H1 (cell line): ENCODE measurements around the gene PCNX3. TPM values are rescaled to one million over a fixed set of nuclear protein-coding genes. Genes with fewer than 3 reads are reported as not detected.

Experiments used
- CTCF ChIA-PET: fragments of 300-600 bp; sonication (Branson Sonifier 250); formaldehyde crosslinking; loops from one replicate; lab custom pipeline; 2021; ENCODE audit not compliant: partially characterized antibody; lab: Charles Lee
- POLR2A ChIA-PET: fragments of 300-600 bp; sonication (Branson Sonifier 250); formaldehyde crosslinking; loops from one replicate; lab custom pipeline; 2021; ENCODE audit warnings: inconsistent platforms; ENCODE audit not compliant: partially characterized antibody; lab: Charles Lee
- DNase-seq, 2 experiments: peaks; one replicate each; pipeline versions ENCODE4 v3.0.0 to v3.0.0-alpha.2; 2010 to 2022; ENCODE audit warnings: low spot score in 2 of 2, low read depth in 1 of 2, mixed read lengths in 1 of 2
- FAIRE-seq: peaks from 2 replicates; lab custom pipeline; 2011; peaks lifted over from hg19 to GRCh38; lab: Jason Lieb, UNC
- H2AFZ ChIP-seq: 2 replicates; pipeline ENCODE4 v1.8.1; 2012; ENCODE audit warnings: low read length, inconsistent platforms
- H2AK5ac ChIP-seq: 2 replicates; pipeline ENCODE4 v1.6.1; 2013; ENCODE audit warnings: low read depth, low read length
- H2BK120ac ChIP-seq: replicated peaks from 2 replicates; pipeline ENCODE3; 2013; ENCODE audit warnings: low read depth, low read length, inconsistent platforms
- H2BK12ac ChIP-seq: 2 replicates; pipeline ENCODE4 v1.6.1; 2013; ENCODE audit warnings: low read depth, low read length
- H2BK15ac ChIP-seq: 2 replicates; pipeline ENCODE4 v1.6.1; 2013; ENCODE audit warnings: low read length
- H2BK20ac ChIP-seq: 2 replicates; pipeline ENCODE4 v1.6.1; 2013; ENCODE audit warnings: low read length
- H2BK5ac ChIP-seq: 2 replicates; pipeline ENCODE4 v1.6.1; 2013; ENCODE audit warnings: low read depth, low read length
- H3K14ac ChIP-seq: 2 replicates; pipeline ENCODE4 v1.6.1; 2013; ENCODE audit warnings: inconsistent platforms; ENCODE audit not compliant: insufficient read length
- H3K18ac ChIP-seq: 2 replicates; pipeline ENCODE4 v1.6.1; 2013; ENCODE audit warnings: low read length; ENCODE audit errors: extremely low read depth
- H3K23ac ChIP-seq: 2 replicates; pipeline ENCODE4 v1.6.1; 2013; ENCODE audit warnings: inconsistent platforms; ENCODE audit not compliant: insufficient read length
- H3K23me2 ChIP-seq: 2 replicates; pipeline ENCODE4 v1.6.1; 2013; ENCODE audit warnings: low read depth, low read length
- H3K27ac ChIP-seq: 2 replicates; pipeline ENCODE4 v1.6.1; 2011; ENCODE audit warnings: low read depth, low read length, inconsistent platforms
- H3K27me3 ChIP-seq, 4 experiments: replicated peaks in 1 of 4; 1 replicate in 1 of 4; 2 replicates in 3 of 4; pipeline versions ENCODE4 v1.6.1 to v1.8.1; 2011 to 2013; ENCODE audit warnings: low read length in 3 of 4, mild to moderate bottlenecking in 3 of 4, inconsistent platforms in 2 of 4, mixed read lengths in 2 of 4, moderate library complexity in 1 of 4; ENCODE audit not compliant: control insufficient read depth in 3 of 4, insufficient read depth in 3 of 4; ENCODE audit errors: extremely low read depth in 1 of 4
- H3K36me3 ChIP-seq, 4 experiments: 2 replicates each; pipeline versions ENCODE4 v1.6.1 to v1.8.1; 2011 to 2013; ENCODE audit warnings: mild to moderate bottlenecking in 4 of 4, low read length in 3 of 4, moderate library complexity in 2 of 4, control low read depth in 1 of 4, inconsistent platforms in 1 of 4; ENCODE audit not compliant: insufficient read depth in 4 of 4, control insufficient read depth in 2 of 4
- H3K4ac ChIP-seq: replicated peaks from 2 replicates; pipeline ENCODE3; 2013; ENCODE audit warnings: low read length, low read depth, mixed read lengths, inconsistent platforms; ENCODE audit not compliant: insufficient read length
- H3K4me1 ChIP-seq, 4 experiments: replicated peaks in 1 of 4; 1 replicate in 1 of 4; 2 replicates in 3 of 4; pipeline versions ENCODE4 v1.6.1 to v1.8.1; 2011 to 2013; ENCODE audit warnings: low read length in 3 of 4, inconsistent platforms in 2 of 4, mixed read lengths in 1 of 4; ENCODE audit not compliant: insufficient read depth in 4 of 4, control insufficient read depth in 3 of 4
- H3K4me2 ChIP-seq, 2 experiments: 2 replicates each; pipeline versions ENCODE4 v1.6.1 to v1.8.1; 2011 to 2013; ENCODE audit warnings: low read depth in 2 of 2, low read length in 2 of 2, control low read depth in 1 of 2, inconsistent platforms in 1 of 2, mild to moderate bottlenecking in 1 of 2; ENCODE audit not compliant: insufficient read depth in 1 of 2
- H3K4me3 ChIP-seq, 4 experiments: fragments of 200-600, 300-600 bp in 1 of 4; sonication (generic), shearing (Covaris generic), sonication (Bioruptor Twin) in 1 of 4; 2 replicates each; pipeline versions ENCODE4 v1.5.1 to v1.8.1; 2011 to 2016; ENCODE audit warnings: low read length in 4 of 4, low read depth in 3 of 4, control low read depth in 2 of 4, inconsistent platforms in 2 of 4, mild to moderate bottlenecking in 2 of 4, mixed read lengths in 1 of 4, moderate library complexity in 1 of 4; ENCODE audit not compliant: insufficient read depth in 2 of 4; ENCODE audit errors: extremely low read depth in 1 of 4
- H3K56ac ChIP-seq: replicated peaks from 2 replicates; pipeline ENCODE3; 2013; ENCODE audit warnings: low read depth, mild to moderate bottlenecking, mixed read lengths, low read length, inconsistent platforms; ENCODE audit not compliant: insufficient read length
- H3K79me1 ChIP-seq: 2 replicates; pipeline ENCODE4 v1.6.1; 2013; ENCODE audit warnings: low read depth, low read length, control low read depth
- H3K79me2 ChIP-seq, 2 experiments: 2 replicates each; pipeline versions ENCODE4 v1.6.1 to v1.8.1; 2012 to 2013; ENCODE audit warnings: low read length in 2 of 2, mild to moderate bottlenecking in 2 of 2, inconsistent platforms in 1 of 2; ENCODE audit not compliant: insufficient read depth in 2 of 2, control insufficient read depth in 1 of 2
- H3K9ac ChIP-seq, 4 experiments: replicated peaks in 1 of 4; 1 replicate in 1 of 4; 2 replicates in 3 of 4; pipeline versions ENCODE4 v1.6.1 to v1.8.1; 2011 to 2013; ENCODE audit warnings: low read depth in 3 of 4, low read length in 3 of 4, control low read depth in 2 of 4, mild to moderate bottlenecking in 2 of 4, moderate library complexity in 2 of 4, inconsistent platforms in 1 of 4; ENCODE audit errors: extremely low read depth in 1 of 4
- H3K9me3 ChIP-seq, 2 experiments: 2 replicates each; pipeline versions ENCODE4 v1.6.1 to v1.8.1; 2012 to 2013; ENCODE audit warnings: mild to moderate bottlenecking in 2 of 2, moderate library complexity in 2 of 2, control low read depth in 1 of 2, inconsistent platforms in 1 of 2, low read depth in 1 of 2, low read length in 1 of 2, mixed read lengths in 1 of 2; ENCODE audit not compliant: insufficient read depth in 2 of 2
- H4K20me1 ChIP-seq, 2 experiments: replicated peaks in 1 of 2; 2 replicates each; pipeline versions ENCODE3 to v1.8.1; 2011 to 2013; ENCODE audit warnings: inconsistent platforms in 2 of 2, low read length in 2 of 2, mild to moderate bottlenecking in 1 of 2; ENCODE audit not compliant: insufficient read depth in 2 of 2, control insufficient read depth in 1 of 2
- H4K5ac ChIP-seq: 2 replicates; pipeline ENCODE4 v1.6.1; 2013; ENCODE audit warnings: low read length, low read depth, mixed read lengths, inconsistent platforms; ENCODE audit not compliant: insufficient read length
- H4K8ac ChIP-seq: 2 replicates; pipeline ENCODE4 v1.8.0; 2013; ENCODE audit warnings: mild to moderate bottlenecking, moderate library complexity, low read length, inconsistent platforms; ENCODE audit not compliant: insufficient read depth; ENCODE audit errors: extremely low read depth
- H4K91ac ChIP-seq: replicated peaks from 2 replicates; pipeline ENCODE3; 2013; ENCODE audit warnings: low read length, mixed read lengths, inconsistent platforms; ENCODE audit not compliant: insufficient read length
- CBX5 ChIP-seq: fragments of 300-800, 300-1000 bp; sonication (generic); IDR thresholded peaks from 2 replicates; pipeline ENCODE4 v1.7.1; 2016; ENCODE audit warnings: antibody characterized with exemption, low read length, low read depth
- CTBP2 ChIP-seq: IDR thresholded peaks from 2 replicates; pipeline ENCODE4 v1.7.0; 2011; ENCODE audit warnings: borderline replicate concordance, mild to moderate bottlenecking, moderate library complexity, mixed read lengths, low read length; ENCODE audit not compliant: insufficient read depth, insufficient read length
- E2F6 ChIP-seq: IDR thresholded peaks from 2 replicates; pipeline ENCODE4 v1.6.1; 2012; ENCODE audit warnings: inconsistent platforms
- GABPA ChIP-seq: IDR thresholded peaks from 2 replicates; pipeline ENCODE4 v1.6.1; 2011; ENCODE audit warnings: mild to moderate bottlenecking, low read length, moderate library complexity, borderline replicate concordance; ENCODE audit not compliant: insufficient read depth
- MAFK ChIP-seq: IDR thresholded peaks from 2 replicates; pipeline ENCODE4 v1.6.1; 2012; ENCODE audit warnings: low read depth, mild to moderate bottlenecking, improper control_type of control experiment, low read length
- RAD21 ChIP-seq, 2 experiments: IDR thresholded peaks in 1 of 2; conservative IDR thresholded peaks in 1 of 2; 2 replicates each; pipeline ENCODE4 v1.6.1; 2011; ENCODE audit warnings: low read depth in 2 of 2, low read length in 2 of 2, improper control_type of control experiment in 1 of 2, inconsistent platforms in 1 of 2, mild to moderate bottlenecking in 1 of 2, moderate library complexity in 1 of 2
- RBBP5 ChIP-seq: IDR thresholded peaks from 2 replicates; pipeline ENCODE4 v1.7.1; 2012; ENCODE audit warnings: low read depth, mild to moderate bottlenecking, inconsistent platforms, low read length, moderate library complexity, borderline replicate concordance
- RXRA ChIP-seq: IDR thresholded peaks from 2 replicates; pipeline ENCODE4 v1.6.1; 2011; ENCODE audit warnings: low read depth, mild to moderate bottlenecking, low read length, moderate library complexity; ENCODE audit not compliant: insufficient read depth
- SIRT6 ChIP-seq: IDR thresholded peaks from one replicate; pipeline ENCODE4 v1.7.1; 2012; ENCODE audit warnings: low read length, inconsistent platforms
- SP1 ChIP-seq: IDR thresholded peaks from 2 replicates; pipeline ENCODE4 v1.6.1; 2011; ENCODE audit warnings: low read depth, low read length
- SP4 ChIP-seq: IDR thresholded peaks from 2 replicates; pipeline ENCODE4 v1.6.1; 2012; ENCODE audit warnings: low read length, inconsistent platforms
- WGBS, 2 experiments: shearing (Covaris generic) in 1 of 2; methylation state at CpG; one replicate each; pipeline versions ENCODE4 v1.1.6 to v1.1.7; 2013 to 2015; ENCODE audit warnings: low lambda C conversion rate in 2 of 2, mixed read lengths in 2 of 2, inconsistent platforms in 1 of 2, low coverage in 1 of 2, missing lambda C conversion rate in 1 of 2; ENCODE audit not compliant: insufficient replicate concordance in 2 of 2, insufficient coverage in 1 of 2, insufficient read length in 1 of 2; ENCODE audit errors: extremely low coverage in 1 of 2, missing lambda C conversion rate in 1 of 2; 5-methylcytosine and 5-hydroxymethylcytosine counted together
- polyA plus RNA-seq, 7 experiments: library from polyadenylated mRNA; depleted of rRNA in 3 of 7; stranded (reverse) in 5 of 7; unstranded in 2 of 7; fragments of >200 nt in 5 of 7; fragments of 200-250 nt in 2 of 7; gene quantifications; 1 replicate in 5 of 7; 2 replicates in 1 of 7; 4 replicates in 1 of 7; pipeline versions ENCODE4 v1.2.1 to v1.2.3, GENCODE V29; 2011 to 2013; ENCODE audit warnings: missing spikeins in 2 of 7, mixed read lengths in 2 of 7
- total RNA-seq: library from RNA; stranded (reverse); fragmentation: NEBNext Ultra II Directional; extraction: Animal tissue kit (Norgen Biotek cat#: 25700); gene quantifications from 2 replicates; pipeline ENCODE4 v1.2.1, GENCODE V29; 2021

PCNX3 gene
- total and polyA plus RNA-seq, 2 of the 8 experiments (the other 6 are each of a cell fraction or from before 2014, with no cell fraction given), result 27.2 to 38.8 TPM

GRCh38 chr11:65595543-65596281, 19.9 kb upstream of the PCNX3 start, which contains the start of gene KCNK7:
Gene KCNK7, minus strand, starts transcription at chr11:65595800. Its CDS starts 28 bp downstream, at chr11:65595772.
- no peak within 1 kb of the TSS for H3K23ac ChIP-seq
- no peak within 1 kb of the TSS for H4K8ac ChIP-seq
- ChIA-PET POLR2A (interaction anchor here (1.0 to 6.8 kb wide), 9 partner anchors 10 to 96 kb away, joined by 3 to 41 read pairs (median 4); partner anchors contain the start of genes FAM89B, MAP3K11 and PCNX3), CTCF (interaction anchor here (0.5 to 12.3 kb wide), 12 partner anchors 9 to 314 kb away, joined by 3 to 227 read pairs (median 4); partner anchors contain the start of genes EHBP1L1, FAM89B and LTBP3)
- peaks cover 3 to 10% (median 8%) of the 10 kb centered on the region in 4 experiments for H3K4me1 ChIP-seq
- H2BK20ac ChIP-seq, result no peak within 1 kb of the TSS
- no peak within 1 kb of the TSS for H3K9ac ChIP-seq
- H3K14ac ChIP-seq, result no peak within 1 kb of the TSS
- DNase-seq (no peak), FAIRE-seq (no peak)
- H2BK120ac ChIP-seq, result no peak within 1 kb of the TSS
- H2AK5ac ChIP-seq, result no peak within 1 kb of the TSS
- H3K4ac ChIP-seq, result no peak within 1 kb of the TSS
- no peak within 1 kb of the TSS for H4K5ac ChIP-seq
- no peak within 1 kb of the TSS for H2BK12ac ChIP-seq
- H4K91ac ChIP-seq, result no peak within 1 kb of the TSS
- no peaks in the 10 kb centered on the region for H3K9me3 ChIP-seq
- peaks cover 0 to 4% of the 10 kb centered on the region in 2 experiments for H4K20me1 ChIP-seq
- peaks cover 0 to 10% (median 2%) of the 10 kb centered on the region in 4 experiments; a peak in 3 of 8 replicates for H3K36me3 ChIP-seq
- H2BK15ac ChIP-seq, result no peak within 1 kb of the TSS; the same call in 1 of the 2 replicates
- H3K79me2 ChIP-seq, result no peaks in the 10 kb centered on the region
- peaks cover 9% of the 10 kb centered on the region; the same call in 1 of the 2 replicates for H3K23me2 ChIP-seq
- H3K56ac ChIP-seq, result no peak within 1 kb of the TSS
- no peaks in the 10 kb centered on the region for H3K79me1 ChIP-seq
- H2AFZ ChIP-seq, result no peak within 1 kb of the TSS
- no peak within 1 kb of the TSS for H2BK5ac ChIP-seq
- H3K27me3 ChIP-seq, result peaks cover 8 to 21% (median 17%) of the 10 kb centered on the region in 4 experiments
- no peak within 1 kb of the TSS for H3K27ac ChIP-seq
- WGBS, 2 experiments, result 91% methylated on average over 12 of the region's 12 CpGs; no CpG with 5 or more reads in 1 of the 2 experiments
- H3K4me2 ChIP-seq, result no peak within 1 kb of the TSS
- H3K4me3 ChIP-seq, result no peak within 1 kb of the TSS
- H3K18ac ChIP-seq, result no peak within 1 kb of the TSS
- TF ChIP-seq MAFK, result no peak
- no peak for TF ChIP-seq GABPA
- no peak for TF ChIP-seq RAD21 (IDR thresholded peaks at IDR 0.05 in 1 of 2, conservative IDR thresholded peaks at IDR 0.05 in 1 of 2; ENCODE audit: low read depth in 2 of 2, low read length in 2 of 2)
- TF ChIP-seq SP4, result no peak
- TF ChIP-seq SP1, result no peak
- no peak for TF ChIP-seq CBX5
- TF ChIP-seq E2F6, result no peak
- TF ChIP-seq CTBP2, result no peak
- TF ChIP-seq RBBP5, result no peak
- TF ChIP-seq SIRT6, result no peak
- no peak for TF ChIP-seq RXRA
